Pulmonary artery endothelial cell (primary cell): ENCODE data around the gene SCN1B. TPM values are rescaled to one million over a fixed set of nuclear protein-coding genes. Genes with fewer than 3 reads are reported as not detected.
A peak's percentile ranks its signal among the peaks of the same experiment; 100 is the strongest.
"Not testable (repeated sequence)": the region's sequence is repeated elsewhere in the genome, so short reads cannot be mapped to it uniquely, and the experiment has no call there.

Experiments
- DNase-seq: peaks from one replicate; pipeline ENCODE4 v3.0.0-alpha.2; 2011; ENCODE audit warnings: low read depth, low spot score
- total RNA-seq: library from RNA; depleted of rRNA; stranded (reverse); fragments of >200 nt; gene quantifications from 2 replicates; pipeline ENCODE4 v1.2.3, GENCODE V29; 2014

The SCN1B gene
- total RNA-seq, 1 donor from 2014 or later = 19.5 TPM

GRCh38 chr19:35000647-35001501 lies 29.4 kb upstream of the SCN1B start:
- DNase-seq = no peak

GRCh38 chr19:35002037-35002535 lies 28.2 kb upstream of the SCN1B start:
- DNase-seq = no peak

- no peak for DNase-seq
These were observed 25.6 kb upstream of the SCN1B start for GRCh38 chr19:35004517-35005255.

GRCh38 chr19:35005256-35005977 lies 24.9 kb upstream of the SCN1B start:
- DNase-seq = no peak

- not testable (repeated sequence) for DNase-seq
These were observed 24.3 kb upstream of the SCN1B start for GRCh38 chr19:35006007-35006341.

GRCh38 chr19:35006342-35006998 lies 23.8 kb upstream of the SCN1B start:
- DNase-seq = peak; percentile 58

GRCh38 chr19:35006999-35007365 lies 23.3 kb upstream of the SCN1B start:
- DNase-seq = no peak

- DNase-seq = not testable (repeated sequence)
These were observed 22.8 kb upstream of the SCN1B start for GRCh38 chr19:35007427-35007826.

- no peak for DNase-seq
These were observed 21.4 kb upstream of the SCN1B start for GRCh38 chr19:35008891-35009341.

- DNase-seq = no peak
These were observed 20.6 kb upstream of the SCN1B start for GRCh38 chr19:35009424-35010415.

- no peak for DNase-seq
These were observed 19.1 kb upstream of the SCN1B start for GRCh38 chr19:35011091-35011689.

GRCh38 chr19:35011737-35012682 lies 18.3 kb upstream of the SCN1B start:
- no peak for DNase-seq

- DNase-seq = no peak
These were observed 17.0 kb upstream of the SCN1B start for GRCh38 chr19:35013041-35013819.

GRCh38 chr19:35013820-35014754 lies 16.2 kb upstream of the SCN1B start:
- no peak for DNase-seq

- not testable (repeated sequence) for DNase-seq
These were observed 15.5 kb upstream of the SCN1B start for GRCh38 chr19:35014774-35015173.

GRCh38 chr19:35015270-35015953 lies 14.9 kb upstream of the SCN1B start:
- DNase-seq = no peak
